ENCODE data around the gene TNRC6B.

GRCh38 chr22:40157330-40157945 lies 20.3 kb upstream of the TNRC6B start:
- TF ChIP-seq CTCF (IDR thresholded peaks at IDR 0.05) (no peak), EP300 (IDR thresholded peaks at IDR 0.05) (no peak), POLR2A (IDR thresholded peaks at IDR 0.05) (no peak)

Data from tibial nerve (tissue), 4 donors.